ES-I3 (cell line): ENCODE measurements around the gene WDR62.
"Not testable (repeated sequence)": the region's sequence is repeated elsewhere in the genome, so short reads cannot be mapped to it uniquely, and the experiment has no call there.

Source experiments
- H3K36me3 ChIP-seq: 2 replicates; pipeline ENCODE4 v1.6.1; 2013; ENCODE audit warnings: mild to moderate bottlenecking, low read length, control low read depth, moderate library complexity; ENCODE audit not compliant: insufficient read depth
- H3K4me1 ChIP-seq: 2 replicates; pipeline ENCODE4 v1.6.1; 2013; ENCODE audit warnings: mild to moderate bottlenecking, control low read depth, low read length; ENCODE audit not compliant: insufficient read depth
- H3K9ac ChIP-seq: 2 replicates; pipeline ENCODE4 v1.6.1; 2013; ENCODE audit warnings: low read depth, mild to moderate bottlenecking, low read length, moderate library complexity
- H3K9me3 ChIP-seq: 2 replicates; pipeline ENCODE4 v1.6.1; 2013; ENCODE audit warnings: mild to moderate bottlenecking, low read length, moderate library complexity; ENCODE audit not compliant: control insufficient read depth, insufficient read depth

Gene WDR62

GRCh38 chr19:36027696-36028095, 27.0 kb upstream of the WDR62 start:
- Histone ChIP-seq H3K4me1 (no peaks in the 10 kb centered on the region), H3K9ac (no peak overlapping the region), H3K9me3 (no peaks in the 10 kb centered on the region), H3K36me3 (no peaks in the 10 kb centered on the region)

- Histone ChIP-seq H3K9me3 (no peaks in the 10 kb centered on the region), H3K36me3 (no peaks in the 10 kb centered on the region), H3K9ac (no peak overlapping the region), H3K4me1 (no peaks in the 10 kb centered on the region)
Measured at GRCh38 chr19:36028313-36029041, 26.2 kb upstream of the WDR62 start.

- no peaks in the 10 kb centered on the region for H3K9me3 ChIP-seq
- H3K9ac ChIP-seq = no peak overlapping the region
- H3K4me1 ChIP-seq = no peaks in the 10 kb centered on the region
- no peaks in the 10 kb centered on the region for H3K36me3 ChIP-seq
Measured at GRCh38 chr19:36030264-36031148, 24.2 kb upstream of the WDR62 start.

GRCh38 chr19:36031308-36031707, 23.4 kb upstream of the WDR62 start:
- Histone ChIP-seq H3K9me3 (no peaks in the 10 kb centered on the region), H3K9ac (no peak overlapping the region), H3K4me1 (no peaks in the 10 kb centered on the region), H3K36me3 (no peaks in the 10 kb centered on the region)

GRCh38 chr19:36032251-36033104, 22.2 kb upstream of the WDR62 start, which contains the start of gene CLIP3:
Gene CLIP3 (minus strand): TSS chr19:36032873. CDS start chr19:36032357, 516 bp downstream.
- Histone ChIP-seq H3K4me1 (no peaks in the 10 kb centered on the region), H3K36me3 (no peaks in the 10 kb centered on the region), H3K9ac (peak within 1 kb of the TSS; percentile 55; the same call in 1 of the 2 replicates), H3K9me3 (no peaks in the 10 kb centered on the region)

GRCh38 chr19:36040495-36040894, 14.2 kb upstream of the WDR62 start:
- peaks cover 12% of the 10 kb centered on the region for H3K4me1 ChIP-seq
- H3K9ac ChIP-seq = no peak overlapping the region
- H3K36me3 ChIP-seq = no peaks in the 10 kb centered on the region
- H3K9me3 ChIP-seq = no peaks in the 10 kb centered on the region

GRCh38 chr19:36041092-36041491, 13.6 kb upstream of the WDR62 start:
- H3K36me3 ChIP-seq, H3K9me3 ChIP-seq, H3K9ac ChIP-seq: not testable (repeated sequence)
- H3K4me1 ChIP-seq = peaks cover 12% of the 10 kb centered on the region

GRCh38 chr19:36041831-36042230, 12.9 kb upstream of the WDR62 start:
- no peak overlapping the region for H3K9ac ChIP-seq
- H3K9me3 ChIP-seq = no peaks in the 10 kb centered on the region
- no peaks in the 10 kb centered on the region for H3K36me3 ChIP-seq
- peaks cover 12% of the 10 kb centered on the region for H3K4me1 ChIP-seq

GRCh38 chr19:36043952-36044351, 10.7 kb upstream of the WDR62 start:
- peaks cover 12% of the 10 kb centered on the region for H3K4me1 ChIP-seq

GRCh38 chr19:36046443-36047050, 8.2 kb upstream of the WDR62 start:
- Histone ChIP-seq H3K36me3 (no peaks in the 10 kb centered on the region), H3K4me1 (peaks cover 8% of the 10 kb centered on the region), H3K9ac (no peak overlapping the region), H3K9me3 (no peaks in the 10 kb centered on the region)

More at GRCh38 chr19:36043952-36044351, 10.7 kb upstream of the WDR62 start:
- H3K9me3 ChIP-seq = no peaks in the 10 kb centered on the region
- no peaks in the 10 kb centered on the region for H3K36me3 ChIP-seq
- no peak overlapping the region for H3K9ac ChIP-seq

GRCh38 chr19:36047835-36048234, 6.9 kb upstream of the WDR62 start:
- Histone ChIP-seq H3K36me3 (no peaks in the 10 kb centered on the region), H3K9me3 (no peaks in the 10 kb centered on the region), H3K9ac (no peak overlapping the region), H3K4me1 (no peaks in the 10 kb centered on the region; the same call in 1 of the 2 replicates)

- Histone ChIP-seq H3K36me3 (no peaks in the 10 kb centered on the region), H3K4me1 (no peaks in the 10 kb centered on the region; the same call in 1 of the 2 replicates), H3K9ac (no peak overlapping the region), H3K9me3 (no peaks in the 10 kb centered on the region)
Measured at GRCh38 chr19:36049080-36049698, 5.5 kb upstream of the WDR62 start.

- Histone ChIP-seq H3K9ac (no peak overlapping the region), H3K36me3 (no peaks in the 10 kb centered on the region), H3K9me3 (no peaks in the 10 kb centered on the region), H3K4me1 (peaks cover 2% of the 10 kb centered on the region)
Measured at GRCh38 chr19:36051236-36051635, 3.5 kb upstream of the WDR62 start.
